ENCODE results near the gene ANGPTL3.

The ANGPTL3 gene

DNA sequence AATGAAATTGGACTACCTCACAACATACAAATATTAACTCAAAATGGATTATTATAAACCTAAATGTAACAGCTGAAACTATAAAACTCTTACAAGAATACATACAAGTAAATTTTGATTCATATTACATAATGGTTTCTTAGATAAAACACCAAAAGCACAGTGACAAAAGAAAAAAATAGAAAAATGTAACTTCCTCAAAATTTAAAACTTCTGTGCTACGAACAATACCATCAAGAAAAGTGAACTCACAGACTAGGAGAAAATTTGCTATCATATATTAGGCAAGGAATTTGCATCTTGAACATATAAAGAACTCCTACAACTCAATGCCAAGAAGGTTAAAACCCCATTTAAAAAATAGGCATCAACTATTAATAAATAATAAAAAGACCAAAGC lies 31.2 kb downstream of the ANGPTL3 start:
- no peak for DNase-seq (ENCODE audit: low read depth in 2 of 2)

GRCh38 chr1:62637392-62638105 lies 40.2 kb downstream of the ANGPTL3 start:
- DNase-seq (ENCODE audit: low read depth in 2 of 2), result no peak

- no peak for DNase-seq (ENCODE audit: low read depth in 2 of 2)
Observed at GRCh38 chr1:62643283-62643682, 46.0 kb downstream of the ANGPTL3 start.

DNA sequence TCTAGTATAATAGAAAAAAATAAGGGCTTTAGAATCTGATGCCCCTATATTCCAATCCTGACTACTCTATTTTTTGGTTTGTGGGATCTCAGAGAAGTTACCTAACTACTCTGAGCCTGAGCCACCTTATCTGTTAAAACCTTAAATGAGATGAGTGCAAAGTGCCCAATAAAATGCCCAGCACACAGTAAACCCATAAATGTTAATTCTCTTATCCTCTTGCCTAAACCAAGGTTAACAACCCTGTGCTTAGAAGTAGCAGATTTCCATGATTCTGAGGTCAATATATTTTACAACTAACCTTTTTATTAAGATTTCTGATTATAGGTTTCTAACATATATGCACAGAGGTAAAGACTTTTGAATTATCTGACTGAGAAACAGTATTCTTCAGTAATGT lies 55.1 kb downstream of the ANGPTL3 start:
- no peak for DNase-seq (ENCODE audit: low read depth in 2 of 2)

DNA sequence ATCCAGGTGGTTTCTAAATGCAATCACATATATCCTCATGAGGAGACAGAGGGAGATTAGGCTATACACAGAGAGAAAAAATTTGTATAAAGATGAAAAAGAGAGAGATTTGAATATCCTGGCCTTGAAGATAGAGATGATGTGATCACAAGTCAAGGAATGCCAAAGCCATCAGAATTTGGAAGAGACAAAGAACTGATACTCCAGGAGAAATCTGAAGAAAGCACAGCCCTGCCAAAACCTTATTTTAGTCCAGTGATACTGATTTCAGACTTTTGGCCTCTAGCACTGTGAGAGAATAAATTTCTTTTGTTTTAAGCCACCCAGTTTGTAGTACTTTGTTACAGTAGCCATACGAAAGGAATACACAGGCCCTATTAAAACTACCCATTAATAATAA lies 57.4 kb downstream of the ANGPTL3 start:
- DNase-seq (ENCODE audit: low read depth in 2 of 2), result no peak
